T follicular helper cell (primary cell): ENCODE results near the gene ADAMTSL1.
"Not testable (repeated sequence)": the region's sequence is repeated elsewhere in the genome, so short reads cannot be mapped to it uniquely, and the experiment has no call there.

Source experiments
- DNase-seq: peaks from one replicate; pipeline ENCODE4 v3.0.0-alpha.2; 2020; ENCODE audit warnings: low read depth

The ADAMTSL1 gene

GRCh38 chr9:18905883-18906629, 432.1 kb downstream of the ADAMTSL1 start:
- DNase-seq, result no peak

- no peak for DNase-seq
Measured at GRCh38 chr9:18906656-18907395, 432.9 kb downstream of the ADAMTSL1 start.

GRCh38 chr9:18907927-18908625, 434.1 kb downstream of the ADAMTSL1 start:
- no peak for DNase-seq

GRCh38 chr9:18909140-18910018, 435.4 kb downstream of the ADAMTSL1 start:
- DNase-seq, result no peak

- no peak for DNase-seq
Measured at GRCh38 chr9:18910435-18910834, 436.5 kb downstream of the ADAMTSL1 start.

- no peak for DNase-seq
Measured at GRCh38 chr9:18910916-18911315, 437.0 kb downstream of the ADAMTSL1 start.

GRCh38 chr9:18911714-18912342, 437.9 kb downstream of the ADAMTSL1 start:
- no peak for DNase-seq

- no peak for DNase-seq
Measured at GRCh38 chr9:18920141-18921084, 446.5 kb downstream of the ADAMTSL1 start.

- DNase-seq, result no peak
Measured at GRCh38 chr9:18921366-18922075, 447.6 kb downstream of the ADAMTSL1 start.

GRCh38 chr9:18922161-18922885, 448.4 kb downstream of the ADAMTSL1 start:
- no peak for DNase-seq

- DNase-seq, result no peak
Measured at GRCh38 chr9:18923167-18923566, 449.2 kb downstream of the ADAMTSL1 start.

GRCh38 chr9:18923671-18924430, 449.9 kb downstream of the ADAMTSL1 start:
- no peak for DNase-seq

GRCh38 chr9:18925880-18926279, 451.9 kb downstream of the ADAMTSL1 start:
- DNase-seq, result no peak

- DNase-seq, result no peak
Measured at GRCh38 chr9:18926513-18926912, 452.6 kb downstream of the ADAMTSL1 start.

GRCh38 chr9:18928711-18929110, 454.8 kb downstream of the ADAMTSL1 start:
- DNase-seq, result no peak

GRCh38 chr9:18930611-18931010, 456.7 kb downstream of the ADAMTSL1 start:
- DNase-seq, result not testable (repeated sequence)

- DNase-seq, result no peak
Measured at GRCh38 chr9:18935541-18935940, 461.6 kb downstream of the ADAMTSL1 start.
